Astrocyte (in vitro differentiated cells and primary cell): Measurements from ENCODE around the gene OSBPL3. TPM values are rescaled to one million over a fixed set of nuclear protein-coding genes. Genes with fewer than 3 reads are reported as not detected.

Source experiments
- DNase-seq: peaks from one replicate; pipeline ENCODE4 v3.0.0-alpha.2; 2010; ENCODE audit warnings: low read depth
- FAIRE-seq: peaks from 2 replicates; lab custom pipeline; 2011; peaks lifted over from hg19 to GRCh38; lab: Jason Lieb, UNC
- H2AFZ ChIP-seq: 2 replicates; pipeline ENCODE4 v1.6.0; 2012; ENCODE audit warnings: low read depth, low read length, inconsistent platforms
- H3K27ac ChIP-seq: 2 replicates; pipeline ENCODE4 v1.5.1; 2011; ENCODE audit warnings: low read depth, low read length, inconsistent platforms
- H3K27me3 ChIP-seq: 2 replicates; pipeline ENCODE4 v1.6.0; 2011; ENCODE audit warnings: low read length, inconsistent platforms; ENCODE audit not compliant: insufficient read depth
- H3K36me3 ChIP-seq: 2 replicates; pipeline ENCODE4 v1.5.1; 2011; ENCODE audit warnings: low read length, inconsistent platforms; ENCODE audit not compliant: insufficient read depth
- H3K4me1 ChIP-seq: 2 replicates; pipeline ENCODE4 v1.5.1; 2011; ENCODE audit warnings: low read length, inconsistent platforms; ENCODE audit not compliant: insufficient read depth
- H3K4me2 ChIP-seq: 2 replicates; pipeline ENCODE4 v1.6.0; 2012; ENCODE audit warnings: low read length, inconsistent platforms
- H3K4me3 ChIP-seq: 2 replicates; pipeline ENCODE4 v1.5.1; 2011; ENCODE audit warnings: low read depth, mild to moderate bottlenecking, low read length, inconsistent platforms; ENCODE audit not compliant: insufficient read depth
- H3K79me2 ChIP-seq: 2 replicates; pipeline ENCODE4 v1.6.0; 2012; ENCODE audit warnings: mild to moderate bottlenecking, low read length, inconsistent platforms; ENCODE audit not compliant: insufficient read depth
- H3K9ac ChIP-seq: 2 replicates; pipeline ENCODE4 v1.6.0; 2012; ENCODE audit warnings: mild to moderate bottlenecking, low read length, inconsistent platforms
- H3K9me3 ChIP-seq: 2 replicates; pipeline ENCODE4 v1.5.1; 2012; ENCODE audit warnings: low read depth, mild to moderate bottlenecking, low read length, inconsistent platforms; ENCODE audit not compliant: insufficient read depth
- H4K20me1 ChIP-seq: 2 replicates; pipeline ENCODE4 v1.6.0; 2012; ENCODE audit warnings: low read length, inconsistent platforms; ENCODE audit not compliant: insufficient read depth
- H3K27ac Mint-ChIP-seq: one replicate; pipeline ENCODE4 v1.8.0; 2021; ENCODE audit warnings: mild to moderate bottlenecking, mixed read lengths; ENCODE audit not compliant: unreplicated experiment
- H3K27me3 Mint-ChIP-seq: one replicate; pipeline ENCODE4 v1.8.0; 2021; ENCODE audit warnings: low read depth, mixed read lengths; ENCODE audit not compliant: unreplicated experiment
- H3K36me3 Mint-ChIP-seq: one replicate; pipeline ENCODE4 v1.8.0; 2021; ENCODE audit warnings: low read depth, mixed read lengths; ENCODE audit not compliant: unreplicated experiment
- H3K4me1 Mint-ChIP-seq: one replicate; pipeline ENCODE4 v1.8.0; 2021; ENCODE audit warnings: low read depth, mixed read lengths; ENCODE audit not compliant: unreplicated experiment
- H3K4me3 Mint-ChIP-seq: one replicate; pipeline ENCODE4 v1.8.0; 2021; ENCODE audit warnings: mild to moderate bottlenecking, moderate library complexity, mixed read lengths; ENCODE audit not compliant: unreplicated experiment
- H3K9me3 Mint-ChIP-seq: one replicate; pipeline ENCODE4 v1.8.0; 2021; ENCODE audit warnings: mild to moderate bottlenecking, mixed read lengths; ENCODE audit not compliant: unreplicated experiment
- CTCF ChIP-seq: IDR thresholded peaks from 2 replicates; pipeline ENCODE4 v1.5.1; 2011; ENCODE audit warnings: low read depth, mild to moderate bottlenecking, inconsistent platforms, low read length, moderate library complexity; ENCODE audit not compliant: insufficient read depth
- EZH2 ChIP-seq: IDR thresholded peaks from 2 replicates; pipeline ENCODE4 v1.6.1; 2012; ENCODE audit warnings: mild to moderate bottlenecking, low read length, inconsistent platforms; ENCODE audit not compliant: insufficient read depth
- total RNA-seq: library from RNA; stranded (reverse); gene quantifications from 2 replicates; pipeline ENCODE4 v1.2.1, GENCODE V29; 2021

The OSBPL3 gene
- total RNA-seq, 1 donor from 2014 or later, result 62.9 TPM

DNA sequence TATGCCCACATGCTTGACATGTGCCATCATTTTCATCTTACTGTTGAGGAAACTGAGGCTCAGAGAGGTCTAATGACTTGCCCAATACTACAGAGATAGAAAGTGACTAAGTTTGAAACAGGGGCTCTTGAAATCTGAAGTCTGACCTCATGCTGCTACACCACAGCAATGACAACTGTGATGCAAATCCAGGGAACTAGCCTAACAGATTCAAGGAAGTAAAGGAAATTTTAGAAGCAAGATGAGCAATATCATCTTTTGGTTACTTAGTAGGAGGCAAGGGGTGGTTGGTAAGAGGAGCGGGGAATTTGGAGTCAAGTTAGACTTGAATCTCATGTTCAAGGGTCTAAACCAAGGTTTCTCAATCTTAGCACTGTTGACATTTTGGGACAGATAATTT is 26.3 kb upstream of the OSBPL3 start:
- H3K27me3 Mint-ChIP-seq, result peaks cover 3% of the 10 kb centered on the region
- Histone ChIP-seq H3K4me1 (no peaks in the 10 kb centered on the region), H3K4me3 (no peak overlapping the region), H3K9ac (no peak overlapping the region), H4K20me1 (no peaks in the 10 kb centered on the region), H3K36me3 (no peaks in the 10 kb centered on the region), H3K9me3 (no peaks in the 10 kb centered on the region), H3K4me2 (no peak overlapping the region), H2AFZ (no peak overlapping the region), H3K27me3 (no peaks in the 10 kb centered on the region), H3K27ac (no peak overlapping the region), H3K79me2 (no peaks in the 10 kb centered on the region)
- H3K4me1 Mint-ChIP-seq, result no peaks in the 10 kb centered on the region
- no peak for DNase-seq
- no peak overlapping the region for H3K27ac Mint-ChIP-seq
- H3K4me3 Mint-ChIP-seq, result no peak overlapping the region
- H3K36me3 Mint-ChIP-seq, result no peaks in the 10 kb centered on the region
- no peak for FAIRE-seq
- peaks cover 7% of the 10 kb centered on the region for H3K9me3 Mint-ChIP-seq
- no peak for TF ChIP-seq CTCF
- TF ChIP-seq EZH2, result no peak

- Histone ChIP-seq H3K27me3 (no peaks in the 10 kb centered on the region), H3K9me3 (no peaks in the 10 kb centered on the region), H3K4me3 (no peak overlapping the region), H3K4me2 (no peak overlapping the region), H2AFZ (no peak overlapping the region), H4K20me1 (no peaks in the 10 kb centered on the region), H3K4me1 (no peaks in the 10 kb centered on the region), H3K79me2 (no peaks in the 10 kb centered on the region), H3K36me3 (no peaks in the 10 kb centered on the region), H3K9ac (no peak overlapping the region), H3K27ac (no peak overlapping the region)
- TF ChIP-seq EZH2 (no peak), CTCF (no peak)
- peaks cover 3% of the 10 kb centered on the region for H3K27me3 Mint-ChIP-seq
- peaks cover 10% of the 10 kb centered on the region for H3K9me3 Mint-ChIP-seq
- H3K4me1 Mint-ChIP-seq, result no peaks in the 10 kb centered on the region
- no peak overlapping the region for H3K4me3 Mint-ChIP-seq
- no peak for DNase-seq
- H3K36me3 Mint-ChIP-seq, result no peaks in the 10 kb centered on the region
- FAIRE-seq, result no peak
- no peak overlapping the region for H3K27ac Mint-ChIP-seq
Observed at GRCh38 chr7:25005658-25006057, 25.7 kb upstream of the OSBPL3 start.

GRCh38 chr7:25002786-25003185 is 22.8 kb upstream of the OSBPL3 start:
- Mint-ChIP-seq H3K27me3 (peaks cover 3% of the 10 kb centered on the region), H3K27ac (no peak overlapping the region), H3K4me1 (no peaks in the 10 kb centered on the region), H3K36me3 (peaks cover 2% of the 10 kb centered on the region), H3K4me3 (no peak overlapping the region), H3K9me3 (peaks cover 21% of the 10 kb centered on the region)
- Histone ChIP-seq H3K36me3 (no peaks in the 10 kb centered on the region), H3K9ac (no peak overlapping the region), H3K27ac (no peak overlapping the region), H2AFZ (no peak overlapping the region), H3K27me3 (no peaks in the 10 kb centered on the region), H3K9me3 (no peaks in the 10 kb centered on the region), H3K4me3 (no peak overlapping the region), H4K20me1 (no peaks in the 10 kb centered on the region), H3K79me2 (no peaks in the 10 kb centered on the region), H3K4me1 (no peaks in the 10 kb centered on the region), H3K4me2 (no peak overlapping the region)
- TF ChIP-seq EZH2 (no peak), CTCF (no peak)
- FAIRE-seq (no peak), DNase-seq (no peak)
